T-helper 22 cell (primary cell): ENCODE data around the gene NBEA.

Experiments
- DNase-seq: peaks from one replicate; pipeline ENCODE4 v3.0.0-alpha.2; 2020; ENCODE audit warnings: low read depth

NBEA gene

DNA sequence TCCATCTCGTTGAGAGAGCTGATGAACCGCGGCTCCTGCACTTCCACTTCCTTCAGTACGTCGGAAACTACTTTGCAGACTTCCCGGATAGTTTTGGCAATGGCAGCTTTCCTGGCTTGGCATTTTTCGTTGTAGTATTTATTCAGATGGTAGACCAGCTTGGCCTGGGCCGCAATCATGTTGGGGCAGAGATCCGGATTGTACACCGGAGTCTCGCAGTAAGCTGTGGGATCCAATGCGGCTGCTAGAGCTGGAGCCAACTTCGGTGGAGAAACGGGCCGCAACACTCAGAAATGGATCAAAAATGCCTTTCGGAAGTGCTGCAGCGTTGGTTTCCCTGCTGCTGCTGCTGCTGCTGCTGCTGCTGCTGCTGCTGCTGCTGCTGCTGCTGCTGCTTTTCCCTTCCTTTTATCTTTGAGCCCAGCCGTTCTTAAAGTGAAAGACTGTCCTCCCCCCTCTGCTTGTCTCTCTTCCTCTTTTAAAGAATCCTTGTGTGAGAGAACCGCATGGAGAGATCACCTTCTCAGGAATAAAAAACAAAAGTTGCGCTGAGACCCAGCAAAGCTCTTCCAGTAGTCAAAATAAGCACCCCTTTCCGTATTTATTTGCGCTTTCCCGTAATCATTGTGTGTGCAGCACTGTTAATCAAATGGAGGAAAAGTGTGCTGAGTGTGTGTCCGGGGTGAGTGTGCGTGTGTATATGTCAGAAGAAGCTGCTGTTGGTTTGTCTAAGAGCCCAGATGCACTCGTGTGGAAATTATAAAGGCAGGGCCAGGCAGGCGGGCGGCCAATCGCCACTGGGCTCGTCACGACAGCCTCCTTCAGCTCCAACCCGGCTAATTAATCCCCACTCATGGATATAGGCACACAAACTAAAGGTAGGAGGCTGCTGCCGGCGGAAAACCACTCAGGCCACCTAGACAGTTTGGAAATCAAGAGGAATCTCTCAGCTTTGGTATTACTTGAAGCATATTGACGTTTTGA is 534.2 kb downstream of the NBEA start, which contains the start of gene MAB21L1:
Gene MAB21L1 (minus strand): TSS at position 730 of the 984 bp plus-strand sequence. CDS start 551 bp downstream, at position 179.
- DNase-seq, result no peak

DNA sequence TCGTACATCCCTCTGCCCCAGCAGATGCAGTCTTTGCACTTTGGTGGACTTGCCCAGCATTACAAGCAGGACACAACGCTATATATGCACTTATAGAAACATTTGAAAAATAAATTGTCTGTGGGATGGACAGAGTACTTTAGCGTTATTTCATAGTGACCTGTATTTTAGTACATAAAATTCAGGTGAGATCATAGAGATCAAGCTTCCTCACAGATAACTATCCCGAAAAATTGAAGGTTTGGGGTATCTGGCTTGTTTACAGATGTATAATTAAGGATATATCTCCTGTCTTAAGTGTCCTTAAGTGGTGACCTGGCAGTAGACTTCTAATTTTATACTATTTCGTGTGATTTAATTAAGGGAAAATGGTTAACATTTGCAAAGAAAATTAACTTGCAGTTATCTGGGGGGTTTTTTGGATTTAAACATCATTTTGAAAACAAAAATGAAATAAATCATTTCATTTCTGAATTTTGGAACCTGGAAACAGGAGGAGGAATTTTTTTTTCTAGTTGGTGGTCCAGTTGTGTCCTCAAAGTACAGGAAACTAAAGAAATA is 535.4 kb downstream of the NBEA start:
- DNase-seq, result no peak

DNA sequence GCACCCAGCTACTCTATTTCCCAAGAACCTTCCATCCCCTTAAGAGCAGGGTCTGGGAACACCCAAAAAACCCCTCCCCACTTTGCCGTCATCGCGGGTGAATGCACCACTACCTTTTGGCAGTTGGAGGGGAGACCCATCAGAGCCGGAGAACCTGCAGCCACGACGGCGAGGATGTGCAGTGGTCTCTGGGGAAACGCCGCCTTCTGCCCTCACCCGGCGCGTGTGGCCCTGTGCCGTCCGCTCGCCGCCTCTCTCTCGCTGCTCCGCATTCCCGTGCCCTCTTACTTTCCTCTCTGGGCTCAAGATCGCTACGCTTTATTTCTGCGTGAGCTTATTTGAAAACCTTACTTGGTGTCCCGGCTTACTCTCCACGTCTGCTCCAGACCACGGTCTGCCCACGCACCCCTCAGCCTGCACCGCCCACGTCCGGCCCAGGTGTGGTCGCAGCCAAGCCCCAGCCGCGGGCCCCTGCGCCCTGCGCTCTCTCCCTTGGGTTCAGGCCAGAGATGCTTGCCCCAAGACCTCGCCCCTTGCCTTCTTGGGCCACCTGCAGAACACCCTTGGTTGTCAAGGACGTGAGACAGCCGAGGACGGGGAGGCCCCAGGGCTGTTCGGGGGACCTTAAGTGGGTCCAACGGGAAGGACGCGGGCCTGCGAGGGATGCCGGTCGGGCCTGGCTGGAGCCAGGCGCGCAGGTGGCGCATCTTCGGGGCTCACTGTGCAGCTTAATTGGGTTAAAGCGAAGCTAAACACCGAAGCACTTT is 536.4 kb downstream of the NBEA start:
- DNase-seq, result no peak

DNA sequence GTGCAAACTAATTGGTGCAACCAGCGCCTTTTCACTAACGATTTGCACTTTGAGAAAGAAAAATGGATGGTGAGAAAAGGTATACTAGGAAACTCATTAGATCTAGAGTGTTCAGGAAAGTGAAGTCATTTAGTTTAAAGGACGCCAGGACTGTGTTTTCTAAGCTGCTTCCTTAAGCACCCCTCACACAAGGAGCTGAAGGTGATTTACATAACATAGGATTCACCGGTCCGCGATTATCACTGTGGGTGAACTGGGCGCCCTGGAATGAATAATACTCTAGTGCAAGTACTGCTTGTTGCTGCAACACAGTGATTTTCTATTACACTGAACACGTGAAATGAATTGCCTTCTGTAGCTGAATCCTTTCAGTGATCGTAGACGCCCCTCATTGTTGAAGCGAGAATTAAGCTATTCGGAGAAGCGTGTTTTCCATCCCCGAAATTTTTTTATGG is 537.0 kb downstream of the NBEA start:
- DNase-seq, result no peak

DNA sequence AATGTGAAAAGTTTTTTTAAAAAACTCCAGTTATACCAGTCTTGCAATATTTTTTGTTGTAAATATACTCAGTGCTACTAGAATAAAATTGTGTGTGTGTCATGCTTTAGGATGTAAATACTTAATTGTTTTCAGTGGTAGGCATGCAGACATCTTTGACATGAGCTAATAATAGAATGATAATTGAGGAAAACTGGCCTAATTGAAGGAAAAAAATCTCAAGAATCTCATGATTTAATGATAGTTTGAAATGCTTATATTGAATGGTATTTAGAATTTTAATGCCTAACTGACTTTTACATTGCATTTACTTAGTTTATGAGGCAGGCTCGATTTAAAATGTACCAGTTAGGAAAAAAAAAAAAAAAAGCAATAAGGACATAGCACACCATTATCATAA is 537.6 kb downstream of the NBEA start:
- no peak for DNase-seq

DNA sequence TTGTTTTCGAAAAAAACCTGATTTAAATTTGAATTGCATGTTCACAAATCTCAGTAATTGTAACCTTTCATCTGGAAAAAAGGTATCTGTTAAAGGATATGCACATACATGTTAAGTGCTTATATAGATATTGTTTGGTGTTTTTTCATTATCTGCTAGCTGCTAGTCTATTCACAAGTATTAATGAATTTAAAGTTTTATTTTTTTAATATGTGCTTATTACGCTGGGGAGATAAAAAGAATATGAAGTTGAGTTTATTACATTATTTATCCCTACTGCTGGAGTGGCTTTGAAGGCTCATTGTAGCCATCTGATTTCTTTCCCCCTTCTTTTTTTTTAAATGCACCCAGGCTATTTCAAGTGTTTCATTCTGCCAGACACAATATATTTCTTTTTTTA is 538.3 kb downstream of the NBEA start:
- no peak for DNase-seq

DNA sequence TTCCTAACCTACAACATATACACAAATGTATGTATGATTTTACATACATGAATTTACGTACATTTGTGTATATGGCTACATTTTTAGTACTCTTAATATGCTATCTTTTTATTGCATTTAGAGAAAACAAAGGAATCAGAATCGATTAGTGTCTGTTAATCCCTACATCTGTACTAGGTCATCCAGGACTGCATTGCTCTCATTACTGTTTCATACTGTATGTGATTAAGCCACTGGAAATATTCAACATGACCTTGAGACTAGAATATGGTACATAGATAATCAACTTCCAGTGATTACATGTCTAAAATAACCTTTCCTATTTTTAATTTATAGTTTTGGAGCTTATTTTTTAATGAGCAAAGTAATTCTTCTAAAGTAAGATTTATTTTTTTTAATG is 539.7 kb downstream of the NBEA start:
- no peak for DNase-seq

GRCh38 chr13:35482527-35482926 is 540.5 kb downstream of the NBEA start:
- no peak for DNase-seq

GRCh38 chr13:35483761-35484160 is 541.7 kb downstream of the NBEA start:
- no peak for DNase-seq

DNA sequence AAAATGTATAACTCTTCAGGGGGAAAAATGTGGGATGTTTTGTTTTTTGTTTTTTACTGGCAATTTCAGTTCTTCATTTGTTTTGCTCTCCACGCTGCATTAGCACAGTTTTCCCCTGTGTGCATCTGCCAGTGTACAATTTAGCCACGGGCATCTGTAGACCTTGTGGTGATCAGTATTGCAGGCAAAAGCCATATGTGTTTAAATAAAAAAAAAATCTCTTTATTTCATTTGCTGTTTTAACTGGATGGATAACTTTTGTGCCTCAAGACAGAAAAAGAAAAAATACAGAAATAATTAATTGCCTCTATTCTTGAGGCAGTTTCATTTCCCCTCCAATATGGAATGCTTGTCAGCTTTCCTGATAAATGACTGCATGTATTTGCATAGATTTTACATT is 542.3 kb downstream of the NBEA start:
- no peak for DNase-seq

GRCh38 chr13:35485424-35485823 is 543.4 kb downstream of the NBEA start:
- no peak for DNase-seq

DNA sequence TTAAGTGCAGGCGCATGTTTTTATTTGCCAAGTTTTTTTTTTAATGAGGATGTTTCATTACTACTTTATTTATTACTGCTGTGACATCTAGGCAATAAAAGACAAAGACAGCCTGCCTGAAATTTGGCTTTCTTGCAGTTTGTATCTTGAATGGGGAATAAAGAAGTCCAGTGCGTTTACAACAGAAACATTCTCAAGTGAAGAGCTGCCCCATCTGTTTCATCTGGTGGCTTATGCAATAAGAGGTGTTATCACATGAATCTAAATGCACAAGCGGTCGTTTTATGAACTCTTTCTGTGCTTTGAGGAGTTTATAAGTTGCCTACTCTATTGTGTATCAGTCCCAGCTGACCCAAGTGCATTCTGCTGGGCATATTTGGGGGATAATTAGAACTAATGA is 547.0 kb downstream of the NBEA start:
- no peak for DNase-seq

DNA sequence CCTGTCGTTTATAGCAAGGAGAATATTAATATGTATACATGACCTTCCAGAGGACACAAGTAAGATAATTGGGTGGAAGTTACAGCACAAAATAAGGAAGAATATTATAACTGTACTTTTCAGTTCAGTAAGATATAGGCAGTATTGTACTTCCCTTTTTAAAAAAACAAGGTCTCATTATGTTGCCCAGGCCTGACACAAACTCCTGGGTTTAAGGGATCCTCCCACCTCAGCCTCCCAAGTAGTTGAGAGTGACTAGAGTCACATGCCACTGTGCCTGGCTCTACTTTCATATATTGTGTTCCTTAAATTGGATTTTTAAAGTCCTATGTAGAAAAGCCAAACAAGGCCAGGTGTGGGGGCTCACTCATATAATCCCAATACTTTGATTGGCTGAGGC is 553.9 kb downstream of the NBEA start:
- DNase-seq, result no peak

GRCh38 chr13:35496761-35497386 is 554.8 kb downstream of the NBEA start:
- no peak for DNase-seq

GRCh38 chr13:35498231-35498630 is 556.2 kb downstream of the NBEA start:
- no peak for DNase-seq

DNA sequence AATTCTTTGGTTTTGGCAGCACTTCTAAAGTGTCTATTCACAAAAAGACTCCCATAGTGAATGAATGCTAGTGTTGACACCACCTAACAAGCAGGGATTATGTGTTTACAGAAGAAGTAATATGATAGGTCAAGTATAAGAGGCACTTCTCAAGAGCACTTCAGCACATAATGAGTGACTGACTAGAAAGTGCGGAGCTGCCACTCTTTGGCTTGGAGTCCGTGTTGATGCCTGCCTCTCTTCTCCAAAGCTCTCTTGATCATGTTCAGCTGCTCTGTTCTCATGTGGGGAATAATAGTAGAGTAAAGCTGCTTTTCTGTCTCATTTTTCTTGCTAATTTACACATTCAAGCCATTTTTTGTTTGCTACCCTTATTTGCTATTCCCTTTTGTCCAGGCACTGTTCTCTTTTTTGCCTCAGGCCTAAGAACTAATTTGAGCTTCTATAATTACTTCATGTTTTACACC is 557.2 kb downstream of the NBEA start:
- no peak for DNase-seq

DNA sequence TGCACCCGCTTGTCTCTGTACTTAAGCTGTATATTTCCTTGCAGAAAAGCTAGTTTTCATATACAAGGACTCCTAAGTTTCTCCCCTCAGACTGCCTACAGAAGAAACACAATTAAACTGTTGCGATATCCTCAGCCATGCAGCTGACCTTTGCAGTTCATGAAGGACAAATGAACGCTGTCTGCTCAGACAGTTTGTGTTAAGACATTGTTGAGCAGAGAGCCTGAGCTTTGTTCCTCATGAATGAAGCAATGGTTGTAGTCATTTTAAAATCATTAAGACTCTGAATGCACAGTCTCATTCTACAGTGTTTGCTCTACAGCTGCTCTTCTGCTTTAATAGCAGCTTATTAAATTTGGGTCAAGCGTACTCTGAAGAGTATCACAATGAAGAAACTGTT is 557.6 kb downstream of the NBEA start:
- no peak for DNase-seq

DNA sequence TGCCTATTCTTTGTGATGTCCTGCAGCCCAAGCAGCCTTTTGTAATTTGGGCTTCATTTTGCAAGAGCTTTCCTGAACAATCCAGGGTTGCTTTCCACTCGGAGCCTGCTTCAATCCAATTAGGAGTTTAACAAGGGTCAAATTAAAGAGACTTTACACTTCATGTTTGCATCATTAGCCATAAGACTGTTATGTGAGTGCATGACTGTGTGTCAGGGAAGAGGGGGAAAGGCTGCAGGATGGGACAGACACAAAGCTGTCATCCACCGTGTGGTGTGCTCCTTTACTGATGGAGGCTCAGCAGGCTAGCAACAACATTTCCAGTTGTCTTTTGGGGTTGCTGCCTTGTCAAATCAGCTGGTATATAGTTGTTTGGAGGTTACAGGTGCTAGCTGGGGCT is 558.1 kb downstream of the NBEA start:
- no peak for DNase-seq

DNA sequence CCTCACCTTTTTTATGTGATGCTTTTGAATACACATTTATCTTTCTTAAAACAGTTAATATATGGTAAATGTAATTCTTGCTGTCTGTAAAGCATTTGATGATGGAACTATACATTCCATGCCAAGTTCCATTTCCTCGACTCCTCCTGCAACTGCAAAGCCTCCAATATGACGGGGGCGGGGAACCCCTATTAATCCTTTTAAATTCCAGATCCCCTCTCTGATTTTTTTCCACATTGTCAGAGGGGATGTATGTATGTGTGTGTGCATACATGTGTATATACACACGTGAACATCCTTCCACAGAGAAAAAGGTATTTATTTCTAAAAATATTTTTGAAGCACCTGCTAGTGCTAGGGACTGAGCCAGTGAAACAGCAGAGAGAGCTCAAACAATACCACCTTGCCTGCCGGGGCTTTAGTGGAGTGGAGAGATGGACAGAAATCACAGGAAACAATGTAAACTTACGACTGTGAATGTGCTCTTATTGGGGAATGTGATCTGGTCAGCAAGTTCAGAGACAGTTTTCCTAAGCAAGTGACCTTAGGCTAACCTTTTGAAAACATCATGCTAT is 559.7 kb downstream of the NBEA start:
- no peak for DNase-seq

DNA sequence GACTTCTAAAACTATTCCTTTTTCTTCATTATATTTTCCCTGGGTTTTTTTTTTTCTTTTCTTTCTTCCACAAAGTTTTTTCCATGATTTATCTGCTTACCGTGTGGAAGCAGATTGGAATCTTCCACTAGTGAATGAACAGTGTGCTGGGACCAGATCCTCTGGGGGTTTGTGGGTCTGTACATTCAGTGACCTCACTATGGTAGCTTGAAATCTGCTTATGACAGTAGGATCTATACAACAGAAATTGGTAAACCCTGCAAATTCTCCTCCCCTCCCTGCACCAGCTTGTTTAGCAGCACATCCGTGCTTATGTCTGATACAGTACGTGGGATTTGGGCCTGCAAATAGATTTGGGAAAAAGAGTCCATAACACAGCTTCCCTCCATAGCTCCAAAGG is 560.4 kb downstream of the NBEA start:
- DNase-seq, result no peak

GRCh38 chr13:35512271-35512920 is 570.3 kb downstream of the NBEA start:
- DNase-seq, result no peak
